ENCODE data around the gene TERF2IP. TPM values are rescaled to one million over a fixed set of nuclear protein-coding genes. Genes with fewer than 3 reads are reported as not detected.

The TERF2IP gene
- total RNA-seq, 1 donor: 39.1 TPM

GRCh38 chr16:75640598-75640997 is 7.0 kb upstream of the TERF2IP start:
- Histone ChIP-seq H2AFZ (ENCODE audit: low read length) (no peak overlapping the region), H3K27me3 (ENCODE audit: insufficient read depth, low read length) (no peaks in the 10 kb centered on the region), H3K4me1 (ENCODE audit: insufficient read depth, low read length) (no peaks in the 10 kb centered on the region), H3K4me2 (ENCODE audit: insufficient read depth, low read length) (no peak overlapping the region), H3K36me3 (ENCODE audit: insufficient read depth, low read length) (peaks cover 77% of the 10 kb centered on the region), H3K9me3 (ENCODE audit: low read depth, low read length) (no peaks in the 10 kb centered on the region), H3K27ac (ENCODE audit: low read depth, low read length) (no peak overlapping the region), H3K4me3 (ENCODE audit: insufficient read depth, low read length) (no peak overlapping the region), H4K20me1 (ENCODE audit: insufficient read depth, low read length) (peaks cover 7% of the 10 kb centered on the region), H3K79me2 (ENCODE audit: insufficient read depth, low read length) (peaks cover 53% of the 10 kb centered on the region)
- DNase-seq (ENCODE audit: insufficient read length, low spot score, missing footprints): no peak
- TF ChIP-seq CTCF (IDR thresholded peaks at IDR 0.05; ENCODE audit: extremely low read depth, low read depth, low read length): no peak

- Histone ChIP-seq H3K4me1 (ENCODE audit: insufficient read depth, low read length) (peaks cover 10% of the 10 kb centered on the region), H4K20me1 (ENCODE audit: insufficient read depth, low read length) (peaks cover 17% of the 10 kb centered on the region), H3K27ac (ENCODE audit: low read depth, low read length) (no peak overlapping the region), H3K36me3 (ENCODE audit: insufficient read depth, low read length) (peaks cover 48% of the 10 kb centered on the region), H2AFZ (ENCODE audit: low read length) (no peak overlapping the region), H3K4me3 (ENCODE audit: insufficient read depth, low read length) (no peak overlapping the region), H3K27me3 (ENCODE audit: insufficient read depth, low read length) (no peaks in the 10 kb centered on the region), H3K4me2 (ENCODE audit: insufficient read depth, low read length) (no peak overlapping the region), H3K79me2 (ENCODE audit: insufficient read depth, low read length) (peaks cover 82% of the 10 kb centered on the region), H3K9me3 (ENCODE audit: low read depth, low read length) (no peaks in the 10 kb centered on the region)
- TF ChIP-seq CTCF (IDR thresholded peaks at IDR 0.05; ENCODE audit: extremely low read depth, low read depth, low read length): no peak
- peak; percentile 17 for DNase-seq (ENCODE audit: insufficient read length, low spot score, missing footprints)
Observed at GRCh38 chr16:75644240-75645012, 3.1 kb upstream of the TERF2IP start.

- Histone ChIP-seq H3K36me3 (ENCODE audit: insufficient read depth, low read length) (peaks cover 25% of the 10 kb centered on the region), H4K20me1 (ENCODE audit: insufficient read depth, low read length) (peaks cover 44% of the 10 kb centered on the region), H2AFZ (ENCODE audit: low read length) (peak overlapping the region; percentile 96)
Observed at GRCh38 chr16:75647112-75647491, 471 bp upstream of the TERF2IP start.

More at GRCh38 chr16:75647112-75647491, 471 bp upstream of the TERF2IP start:
- Histone ChIP-seq H3K9me3 (ENCODE audit: low read depth, low read length) (no peaks in the 10 kb centered on the region), H3K4me2 (ENCODE audit: insufficient read depth, low read length) (peak overlapping the region; percentile 93), H3K79me2 (ENCODE audit: insufficient read depth, low read length) (peaks cover 94% of the 10 kb centered on the region), H3K27ac (ENCODE audit: low read depth, low read length) (peak overlapping the region; percentile 91), H3K4me3 (ENCODE audit: insufficient read depth, low read length) (peak overlapping the region; percentile 89), H3K4me1 (ENCODE audit: insufficient read depth, low read length) (peaks cover 28% of the 10 kb centered on the region), H3K27me3 (ENCODE audit: insufficient read depth, low read length) (no peaks in the 10 kb centered on the region)
- peak; percentile 49 for DNase-seq (ENCODE audit: insufficient read length, low spot score, missing footprints)
- TF ChIP-seq CTCF (IDR thresholded peaks at IDR 0.05; ENCODE audit: extremely low read depth, low read depth, low read length): no peak

All from osteoblast (primary cell).